HG03108 (cell line): ENCODE measurements around the gene DCST2.
A peak's percentile ranks its signal among the peaks of the same experiment; 100 is the strongest.

Experiments used
- ATAC-seq: cut with Tn5 transposase; IDR thresholded peaks from one replicate; pipeline ENCODE4 v1.9.1; 2021; ENCODE audit warnings: moderate library complexity; ENCODE audit not compliant: unreplicated experiment

Gene DCST2

DNA sequence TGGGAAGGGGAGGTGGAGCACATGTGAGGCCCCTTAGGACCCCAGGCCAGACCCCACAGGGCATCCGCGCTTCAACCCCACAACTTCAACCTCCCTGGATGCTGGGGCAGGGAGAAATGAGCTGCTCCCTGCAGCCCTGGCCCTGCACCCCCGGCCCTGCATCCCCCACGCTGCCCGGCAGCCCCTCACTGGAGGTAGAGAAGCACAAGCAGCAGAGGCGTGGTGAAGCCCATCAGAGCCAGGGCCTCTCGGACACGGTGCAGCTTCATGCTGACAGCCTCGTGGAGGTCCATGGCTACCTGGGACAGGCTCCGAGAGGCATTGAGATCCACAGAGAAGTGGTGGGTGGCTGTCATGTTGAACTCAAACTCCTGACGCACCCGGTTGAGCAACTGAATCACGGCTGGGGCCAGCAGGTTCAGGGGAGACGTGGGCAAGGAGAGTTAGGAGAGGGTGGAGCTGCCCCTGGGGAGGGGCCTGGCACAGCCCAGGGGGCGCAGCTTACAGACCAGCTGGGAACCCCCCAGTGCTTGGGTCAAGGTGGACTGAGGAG, 3.3 kb downstream of the DCST2 start:
- no peak for ATAC-seq

DNA sequence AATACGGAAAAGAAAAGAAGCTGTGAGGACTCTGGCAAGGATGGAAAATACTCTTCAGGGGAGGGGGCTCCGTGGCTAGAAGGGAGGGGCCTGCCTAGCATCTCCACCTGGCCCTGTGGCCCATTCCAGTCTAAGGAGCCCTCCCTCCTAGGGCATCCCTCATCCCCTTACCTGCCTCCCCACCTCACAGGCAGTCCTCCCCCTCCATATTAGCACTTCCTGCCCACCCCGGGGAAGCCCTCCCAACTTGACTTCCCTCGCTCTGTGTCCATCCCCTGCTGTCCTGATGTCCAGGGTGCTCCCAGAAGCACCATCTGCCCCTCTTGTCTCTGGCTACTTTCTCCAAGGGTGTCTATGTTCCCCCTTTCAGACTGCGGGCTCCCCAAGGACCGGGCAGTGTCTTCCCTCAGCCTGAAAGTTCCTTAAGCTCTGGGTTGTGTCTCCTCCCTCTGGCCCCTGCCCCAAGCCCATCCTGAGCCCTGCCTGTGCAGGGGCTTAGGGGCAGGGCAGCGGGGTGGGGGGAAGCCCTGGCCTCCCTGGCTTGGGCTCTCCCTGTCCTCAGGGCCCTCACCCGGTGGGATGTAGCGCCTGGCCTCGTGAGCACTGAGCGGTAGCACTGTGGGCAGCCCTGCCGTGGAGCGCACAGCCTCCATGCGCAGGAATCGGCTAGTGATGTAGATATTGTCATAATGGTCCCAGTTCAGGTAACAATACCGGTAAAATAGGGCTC, 3.9 kb downstream of the DCST2 start:
- ATAC-seq, result no peak

DNA sequence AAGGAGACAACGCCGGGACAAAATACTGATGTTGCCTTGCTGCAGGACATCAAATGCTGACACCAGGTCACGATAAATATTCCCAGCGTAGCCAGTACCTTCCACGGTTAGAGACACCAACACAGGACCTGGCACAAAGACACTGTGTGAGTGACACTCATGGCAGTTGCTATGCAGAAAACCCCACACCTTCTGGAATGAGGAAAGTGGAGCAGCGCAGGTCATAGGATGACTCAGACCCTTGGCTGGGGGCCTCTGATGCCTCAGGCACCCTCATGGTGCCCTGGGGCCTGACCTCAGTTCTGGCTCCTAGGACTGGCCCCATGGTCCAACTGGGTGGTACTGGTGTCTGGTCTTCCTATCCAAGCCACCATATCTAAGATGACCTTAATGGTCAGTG, 7.0 kb downstream of the DCST2 start:
- no peak for ATAC-seq

DNA sequence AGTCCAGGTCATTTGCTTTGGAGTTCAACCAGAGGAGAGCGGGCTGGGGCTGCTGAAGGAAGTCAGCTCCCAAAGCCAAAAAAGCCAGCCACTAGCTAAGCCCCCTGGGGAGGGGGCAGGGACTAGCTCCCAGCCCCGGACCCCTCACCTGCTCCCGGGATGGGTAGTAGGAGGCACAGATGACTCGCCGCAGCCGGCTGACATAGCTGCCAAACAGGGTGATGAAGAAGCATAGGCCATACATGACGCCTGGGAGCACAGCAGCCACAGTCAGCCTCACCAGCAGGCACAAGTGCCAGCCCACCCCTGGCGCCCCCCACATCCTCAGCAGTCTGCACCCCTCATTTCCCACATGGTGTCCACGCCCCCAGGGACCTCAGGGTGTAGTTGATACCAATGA, 7.4 kb downstream of the DCST2 start:
- no peak for ATAC-seq

DNA sequence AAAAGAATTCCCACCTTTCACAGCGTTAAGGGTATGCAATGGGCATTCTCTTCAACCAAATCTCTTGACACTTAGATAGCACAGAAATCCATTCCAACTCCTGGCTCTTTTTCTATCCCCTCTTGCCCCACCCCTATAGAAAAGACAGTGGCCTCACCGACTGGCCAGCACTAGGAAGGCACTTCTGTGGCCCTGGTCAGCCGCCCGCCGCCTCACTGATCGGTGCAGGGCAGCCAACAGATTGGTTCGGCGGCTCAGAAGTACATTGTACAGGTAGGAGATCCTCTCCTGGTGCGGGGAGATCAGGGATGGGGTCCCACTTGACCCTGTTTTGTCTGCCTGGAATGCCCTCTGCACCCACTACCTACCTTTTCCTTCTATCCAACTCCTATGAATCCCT, 9.3 kb downstream of the DCST2 start:
- no peak for ATAC-seq

DNA sequence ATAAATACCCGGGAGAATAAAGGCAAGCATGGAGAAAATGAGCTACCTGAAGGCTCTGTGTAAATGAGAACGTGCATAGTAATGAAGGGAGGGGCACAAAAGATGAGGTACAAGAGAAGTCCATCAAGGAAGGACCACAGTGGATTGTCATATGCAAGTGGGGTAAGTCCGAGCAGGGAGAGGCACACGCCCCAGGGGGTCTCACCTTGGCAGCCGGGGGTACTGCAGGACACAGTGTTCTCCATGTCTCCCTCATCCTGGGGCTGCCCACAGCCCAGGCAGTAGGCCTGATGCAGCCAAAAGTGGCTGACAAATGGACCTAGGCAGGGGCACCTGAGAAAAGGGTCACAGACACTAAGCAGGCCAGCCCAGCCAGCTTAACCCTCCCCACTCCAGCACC, 10.0 kb downstream of the DCST2 start:
- no peak for ATAC-seq

DNA sequence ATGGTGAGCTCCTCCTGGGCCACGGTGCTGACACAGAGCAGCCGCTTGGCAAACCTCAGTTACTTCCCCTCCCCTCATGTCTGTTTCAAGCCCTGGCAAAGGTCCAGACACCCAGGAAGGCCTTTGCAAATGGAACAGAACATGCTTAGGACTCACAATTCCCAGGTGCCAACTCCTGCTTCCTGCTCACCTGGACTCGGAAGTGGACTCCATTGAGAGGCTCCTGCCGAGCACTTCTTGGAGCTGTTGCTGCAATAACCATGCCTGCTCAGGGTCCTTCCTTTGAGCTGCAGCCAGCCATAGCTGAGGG, 10.7 kb downstream of the DCST2 start:
- no peak for ATAC-seq

DNA sequence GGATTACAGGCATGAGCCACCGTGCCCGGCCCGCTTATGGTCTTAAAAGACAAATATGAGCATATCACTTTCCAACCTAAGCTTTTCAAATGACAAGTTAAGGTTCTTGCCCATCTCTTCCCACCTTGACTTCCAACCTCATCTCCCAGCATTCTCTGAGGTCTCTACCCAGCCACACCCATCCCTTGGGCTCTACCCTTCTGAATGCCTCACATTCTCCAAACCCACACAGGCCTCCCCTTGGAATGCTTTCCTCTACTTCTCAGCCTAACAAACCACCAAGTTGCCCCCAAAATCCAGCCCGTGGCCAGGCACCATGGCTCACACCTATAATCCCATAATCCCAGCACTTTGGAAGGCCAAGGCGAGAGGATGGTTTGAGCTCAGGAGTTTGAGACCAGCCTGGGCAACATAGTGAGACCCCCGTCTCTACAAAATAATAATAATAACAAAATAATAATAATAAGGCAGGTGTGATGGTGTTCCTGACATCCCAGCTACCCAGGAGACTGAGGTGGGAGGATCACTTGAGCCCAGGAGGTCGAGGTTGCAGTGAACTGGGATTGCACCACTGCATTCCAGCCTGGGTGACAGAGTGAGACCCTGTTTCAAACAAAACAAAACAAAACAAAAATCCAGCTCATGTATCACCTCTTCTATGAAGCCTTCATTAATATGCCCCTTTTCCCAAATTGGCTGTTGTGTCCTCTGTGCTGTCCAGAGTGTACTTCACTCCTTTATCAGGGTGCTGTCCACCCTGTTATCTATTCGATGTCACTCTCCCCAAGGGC, 11.2 kb downstream of the DCST2 start:
- no peak for ATAC-seq

DNA sequence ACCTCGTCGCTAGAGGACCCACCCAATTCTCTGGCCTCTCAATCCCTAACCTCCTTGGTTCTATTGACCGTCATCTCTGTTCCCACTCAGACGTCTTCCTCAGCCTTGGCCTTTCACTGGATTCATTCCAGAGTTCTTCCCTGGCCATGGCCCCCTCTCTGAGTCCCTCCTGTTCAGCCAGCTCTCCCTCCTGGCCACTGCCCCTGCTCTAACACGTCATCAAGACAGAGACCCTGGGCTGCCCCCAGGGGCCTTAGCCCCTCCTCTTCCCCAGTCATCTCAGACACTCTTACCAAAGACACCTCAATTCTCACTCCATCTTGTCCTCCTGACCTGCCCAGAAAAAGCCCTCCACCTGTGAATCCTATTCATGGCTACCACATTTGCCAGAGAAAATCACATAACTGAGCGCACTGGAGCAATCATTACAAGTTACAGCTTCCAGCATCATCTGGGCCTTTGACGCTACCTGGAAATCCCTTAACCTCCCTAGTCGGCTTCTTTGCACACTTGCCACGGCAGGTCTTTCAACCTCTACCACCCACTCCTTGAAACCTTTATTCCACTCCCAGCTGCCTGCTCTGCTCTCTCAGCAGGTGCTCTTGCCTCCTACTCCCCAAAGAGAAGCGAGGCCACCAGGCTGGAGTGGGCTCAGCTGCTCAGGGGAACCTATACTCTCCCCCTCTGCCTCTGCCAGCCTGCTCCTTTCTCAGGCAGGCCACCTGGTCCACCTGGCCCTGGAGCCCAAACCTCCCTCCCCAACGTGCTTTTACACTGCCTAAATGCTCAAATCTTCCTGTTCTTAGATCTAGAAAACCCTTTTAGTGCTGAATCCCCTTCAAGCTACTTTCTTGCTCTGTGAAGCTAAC, 14.0 kb downstream of the DCST2 start:
- ATAC-seq, result no peak

DNA sequence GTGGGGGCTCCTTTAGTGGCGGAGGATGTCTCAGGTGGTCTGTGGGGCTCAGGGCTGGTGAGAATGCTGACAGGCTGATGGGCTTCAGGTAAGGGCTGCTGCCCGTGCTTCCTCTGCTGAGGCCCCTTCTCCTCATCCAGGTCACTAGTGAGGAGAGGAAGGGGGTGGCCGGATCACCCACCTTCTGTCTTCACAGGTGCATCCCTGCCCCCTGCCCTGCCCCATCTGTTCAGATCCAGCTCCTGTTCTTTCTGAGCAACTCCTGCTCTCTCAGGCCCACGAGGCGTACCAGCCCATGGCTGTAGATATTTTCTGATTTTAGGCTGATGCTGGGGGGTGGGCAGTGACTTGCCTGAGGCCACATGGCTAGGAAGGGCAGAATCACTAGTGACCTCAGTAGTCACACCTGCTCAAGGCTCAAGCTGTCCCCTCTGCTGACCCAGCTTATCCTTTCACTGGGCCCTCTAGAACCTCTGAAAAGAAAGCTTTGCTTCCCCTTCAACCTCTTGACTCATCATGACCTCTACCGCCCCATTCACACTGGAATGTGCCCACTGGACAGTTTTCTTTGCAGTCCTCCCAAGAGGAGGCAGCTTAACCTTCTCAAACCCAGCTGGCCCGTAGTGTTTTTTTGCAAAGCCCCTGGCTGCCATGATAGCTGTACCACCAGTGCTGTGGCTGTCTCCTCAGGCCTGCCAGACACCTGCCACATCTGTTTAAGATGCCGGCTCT, 14.8 kb downstream of the DCST2 start:
- no peak for ATAC-seq

DNA sequence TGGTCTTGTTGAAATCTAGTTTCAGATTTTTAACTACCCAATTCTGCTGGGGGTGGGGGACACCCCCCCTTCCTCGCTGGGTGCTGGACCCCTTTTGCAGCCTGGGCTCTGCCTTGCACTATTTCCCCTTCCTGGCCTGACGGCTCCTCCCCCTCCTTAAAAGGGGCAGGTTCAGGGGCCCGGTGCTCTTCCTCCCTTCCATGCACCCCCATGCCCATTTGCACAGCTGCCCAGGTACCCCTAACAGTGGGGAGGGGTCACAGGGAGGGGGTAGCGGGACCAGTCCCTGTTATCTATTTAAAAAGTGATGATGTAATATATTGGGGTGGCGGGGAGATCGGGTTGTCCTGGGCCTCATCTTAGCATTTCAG, 15.7 kb downstream of the DCST2 start:
- no peak for ATAC-seq

DNA sequence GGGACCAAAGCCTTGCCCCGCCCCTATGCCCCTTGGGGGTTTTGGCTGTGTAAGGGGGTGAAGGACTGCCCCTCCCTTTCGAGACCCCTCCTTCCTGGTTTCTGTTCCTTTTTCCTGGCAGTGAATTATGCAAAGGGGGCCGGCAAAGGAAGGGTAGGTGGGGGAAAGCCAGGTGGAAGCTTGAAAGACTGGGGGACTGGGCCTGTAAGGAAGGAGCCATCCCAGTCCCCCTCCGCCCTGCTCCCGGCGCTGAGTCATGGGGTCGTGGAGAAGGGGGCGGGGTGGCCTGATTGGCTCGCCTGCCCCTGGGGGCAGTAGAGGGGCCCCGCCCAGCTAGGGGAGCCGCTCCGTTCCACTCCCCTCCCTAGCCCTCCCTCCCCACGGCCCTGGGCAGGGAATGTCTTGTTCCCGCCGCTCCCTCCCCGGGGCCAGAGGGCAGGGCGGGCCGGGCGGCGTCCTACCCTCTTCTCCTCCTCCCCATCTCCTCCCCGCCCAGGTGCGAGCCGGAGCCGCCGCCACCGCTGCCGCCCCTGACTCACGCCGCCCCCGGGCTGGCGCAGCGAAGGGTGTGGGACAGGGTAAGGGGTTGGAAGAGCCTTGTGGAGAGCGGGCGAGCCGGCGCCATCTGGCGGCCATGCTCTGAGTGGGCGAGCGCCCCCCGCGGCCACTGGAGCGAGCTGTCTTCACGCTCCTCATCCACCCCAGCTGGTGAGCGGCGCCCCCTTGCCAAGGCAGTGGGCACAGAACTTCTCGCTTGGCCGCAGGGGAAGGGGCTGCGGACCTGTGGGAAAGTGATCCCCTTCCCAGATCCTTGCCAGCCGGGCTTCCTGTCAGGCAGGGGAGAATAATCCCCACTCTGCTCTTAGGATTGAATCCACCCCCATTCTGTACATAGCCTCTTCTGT, 16.3 kb downstream of the DCST2 start:
- ATAC-seq, result peak; percentile 69

DNA sequence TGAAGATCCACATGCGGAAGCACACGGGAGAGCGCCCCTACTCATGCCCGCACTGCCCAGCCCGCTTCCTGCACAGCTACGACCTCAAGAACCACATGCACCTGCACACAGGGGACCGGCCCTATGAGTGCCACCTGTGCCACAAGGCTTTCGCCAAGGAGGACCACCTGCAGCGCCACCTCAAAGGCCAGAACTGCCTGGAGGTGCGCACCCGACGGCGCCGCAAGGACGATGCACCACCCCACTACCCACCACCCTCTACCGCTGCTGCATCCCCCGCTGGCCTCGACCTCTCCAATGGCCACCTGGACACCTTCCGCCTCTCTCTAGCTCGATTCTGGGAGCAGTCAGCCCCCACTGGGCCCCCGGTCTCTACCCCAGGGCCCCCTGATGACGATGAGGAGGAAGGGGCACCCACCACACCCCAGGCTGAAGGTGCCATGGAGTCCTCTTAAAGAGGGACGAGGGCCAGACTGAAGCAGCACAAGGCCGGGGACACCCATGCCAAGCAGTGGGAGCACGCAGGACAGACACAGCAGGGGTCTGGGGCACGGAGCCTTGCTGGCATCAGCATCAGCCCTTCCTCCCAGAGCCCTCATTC, 17.2 kb downstream of the DCST2 start:
- no peak for ATAC-seq

DNA sequence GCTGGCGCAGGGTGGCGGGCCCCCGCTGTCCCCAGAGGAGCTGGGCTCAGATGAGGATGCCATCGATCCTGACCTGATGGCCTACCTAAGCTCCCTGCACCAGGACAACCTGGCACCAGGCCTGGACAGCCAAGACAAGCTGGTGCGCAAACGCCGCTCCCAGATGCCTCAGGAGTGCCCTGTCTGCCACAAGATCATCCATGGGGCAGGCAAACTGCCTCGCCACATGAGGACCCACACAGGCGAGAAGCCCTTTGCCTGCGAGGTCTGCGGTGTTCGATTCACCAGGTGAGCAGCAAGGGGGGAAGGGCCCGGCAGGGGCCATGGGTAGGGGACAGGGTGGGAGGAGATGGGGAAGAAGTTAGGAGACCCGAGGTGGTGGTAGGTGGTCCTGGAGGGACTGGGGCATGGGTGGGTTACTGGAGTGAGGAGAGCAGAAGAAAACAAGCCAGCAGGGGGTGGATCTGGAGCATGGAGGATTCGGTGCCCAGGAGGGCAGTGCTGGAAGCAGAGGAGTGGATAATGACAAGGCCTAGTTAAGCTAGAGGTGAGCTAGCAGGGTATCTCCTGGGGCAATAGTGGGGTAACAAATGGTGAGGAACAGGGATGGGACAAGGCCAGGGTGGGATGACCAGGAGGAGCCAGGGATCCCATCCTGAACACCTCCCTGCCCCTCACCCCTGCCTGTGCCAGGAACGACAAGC, 17.9 kb downstream of the DCST2 start:
- no peak for ATAC-seq

DNA sequence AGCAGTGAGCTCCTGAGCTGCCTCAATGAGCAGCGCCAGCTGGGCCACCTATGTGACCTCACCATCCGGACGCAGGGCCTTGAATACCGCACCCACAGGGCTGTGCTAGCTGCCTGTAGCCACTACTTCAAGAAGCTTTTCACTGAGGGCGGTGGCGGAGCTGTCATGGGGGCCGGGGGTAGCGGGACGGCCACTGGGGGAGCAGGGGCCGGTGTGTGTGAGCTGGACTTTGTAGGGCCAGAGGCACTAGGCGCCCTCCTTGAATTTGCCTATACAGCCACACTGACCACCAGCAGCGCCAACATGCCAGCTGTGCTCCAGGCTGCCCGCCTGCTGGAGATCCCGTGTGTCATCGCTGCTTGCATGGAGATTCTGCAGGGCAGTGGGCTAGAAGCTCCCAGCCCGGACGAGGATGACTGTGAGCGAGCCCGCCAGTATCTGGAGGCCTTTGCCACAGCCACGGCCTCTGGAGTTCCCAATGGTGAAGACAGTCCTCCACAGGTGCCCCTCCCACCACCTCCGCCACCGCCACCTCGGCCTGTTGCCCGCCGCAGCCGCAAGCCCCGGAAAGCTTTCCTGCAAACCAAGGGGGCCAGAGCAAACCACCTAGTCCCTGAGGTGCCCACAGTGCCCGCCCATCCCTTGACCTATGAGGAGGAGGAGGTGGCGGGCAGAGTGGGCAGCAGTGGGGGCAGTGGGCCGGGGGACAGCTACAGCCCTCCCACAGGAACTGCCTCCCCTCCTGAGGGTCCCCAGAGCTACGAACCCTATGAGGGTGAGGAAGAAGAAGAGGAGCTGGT, 18.7 kb downstream of the DCST2 start:
- no peak for ATAC-seq

DNA sequence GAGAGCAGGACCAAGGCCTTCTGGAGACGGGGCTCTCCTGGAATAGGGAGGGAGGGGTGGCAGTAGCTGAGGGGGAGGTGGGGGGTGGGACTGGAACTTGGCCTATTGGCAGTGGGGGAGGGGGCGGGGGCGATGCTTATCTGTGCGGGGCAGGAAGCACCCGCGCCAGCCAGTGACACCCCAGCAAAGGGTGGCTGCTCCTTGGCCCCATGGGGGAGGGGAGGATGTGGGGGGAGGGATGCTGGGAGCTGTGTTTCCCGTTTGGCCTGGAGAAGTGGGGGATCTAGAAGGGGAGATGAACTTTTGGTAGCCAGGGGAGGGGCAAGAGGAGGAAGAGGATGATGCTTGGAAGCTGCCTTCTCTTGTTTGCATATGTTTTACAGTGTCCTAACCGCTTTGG, 19.9 kb downstream of the DCST2 start:
- ATAC-seq, result no peak

DNA sequence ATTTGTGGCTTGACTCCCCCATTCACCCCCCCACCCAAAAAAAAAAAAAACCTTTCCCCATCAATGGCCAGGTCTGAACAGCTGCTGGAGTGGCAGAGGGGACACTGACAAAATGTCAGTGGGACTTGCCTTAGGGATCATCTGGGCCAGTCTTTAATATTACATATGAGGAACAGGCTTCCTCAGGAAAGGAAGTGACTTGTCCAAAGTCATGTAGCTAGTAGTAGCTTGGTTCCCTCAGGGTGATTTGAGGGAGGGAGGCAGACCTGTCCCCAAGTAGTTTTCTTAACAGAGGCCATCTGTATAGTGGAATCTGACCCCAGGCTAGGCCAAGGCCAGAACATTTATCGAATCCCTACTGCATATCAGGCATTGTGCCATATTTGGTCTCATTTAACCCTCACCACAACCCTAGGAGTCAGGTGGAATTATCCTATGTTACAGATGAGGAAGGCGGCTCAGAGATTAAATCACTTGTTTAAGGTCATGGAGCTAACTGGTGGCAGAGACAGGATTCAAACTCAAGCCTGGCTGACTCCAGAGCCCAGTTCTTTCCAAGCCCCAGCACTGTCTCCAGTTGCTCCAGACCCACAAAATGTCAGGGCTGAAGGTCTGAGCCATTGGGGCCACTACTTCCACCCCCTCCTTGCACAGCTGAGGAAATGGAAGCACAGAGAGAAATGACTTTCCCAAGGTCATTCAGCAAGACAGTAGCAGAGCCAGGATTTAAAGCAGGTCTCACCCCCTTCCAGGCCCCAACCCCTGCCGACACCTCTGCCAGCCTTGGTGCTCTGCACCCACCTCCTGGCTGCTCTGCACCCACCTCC, 20.6 kb downstream of the DCST2 start:
- no peak for ATAC-seq
